Subcutaneous abdominal adipose tissue (tissue), 5 donors: ENCODE results near the gene MED4.

Experiments
- H3K27ac ChIP-seq: one replicate; pipeline ENCODE4 v1.7.0; 2013; ENCODE audit warnings: low read depth, mild to moderate bottlenecking, inconsistent platforms, low read length, moderate library complexity
- H3K27me3 ChIP-seq, 5 donors: one replicate each; pipeline ENCODE4 v1.7.0; 2013; ENCODE audit warnings: low read length in 5 of 5, inconsistent platforms in 1 of 5; ENCODE audit not compliant: control insufficient read depth in 5 of 5, insufficient read depth in 4 of 5
- H3K36me3 ChIP-seq, 5 donors: one replicate each; pipeline ENCODE4 v1.7.0; 2013; ENCODE audit warnings: low read length in 5 of 5; ENCODE audit not compliant: control insufficient read depth in 5 of 5, insufficient read depth in 5 of 5
- H3K4me1 ChIP-seq, 5 donors: one replicate each; pipeline ENCODE4 v1.7.0; 2013; ENCODE audit warnings: low read length in 5 of 5, mild to moderate bottlenecking in 3 of 5, moderate library complexity in 1 of 5; ENCODE audit not compliant: control insufficient read depth in 5 of 5, insufficient read depth in 5 of 5
- H3K4me3 ChIP-seq, 5 donors: one replicate each; pipeline ENCODE4 v1.7.0; 2013; ENCODE audit warnings: low read length in 5 of 5, low read depth in 1 of 5
- H3K9ac ChIP-seq, 5 donors: one replicate each; pipeline ENCODE4 v1.7.0; 2013; ENCODE audit warnings: low read length in 5 of 5, mild to moderate bottlenecking in 4 of 5, moderate library complexity in 3 of 5
- H3K9me3 ChIP-seq, 5 donors: one replicate each; pipeline ENCODE4 v1.7.0; 2013; ENCODE audit warnings: low read length in 5 of 5; ENCODE audit not compliant: control insufficient read depth in 5 of 5
- donor health status: healthy.
- donor health status: healthy.
- donor health status: healthy.
- donor health status: healthy.
- donor health status: healthy.

MED4 gene

DNA sequence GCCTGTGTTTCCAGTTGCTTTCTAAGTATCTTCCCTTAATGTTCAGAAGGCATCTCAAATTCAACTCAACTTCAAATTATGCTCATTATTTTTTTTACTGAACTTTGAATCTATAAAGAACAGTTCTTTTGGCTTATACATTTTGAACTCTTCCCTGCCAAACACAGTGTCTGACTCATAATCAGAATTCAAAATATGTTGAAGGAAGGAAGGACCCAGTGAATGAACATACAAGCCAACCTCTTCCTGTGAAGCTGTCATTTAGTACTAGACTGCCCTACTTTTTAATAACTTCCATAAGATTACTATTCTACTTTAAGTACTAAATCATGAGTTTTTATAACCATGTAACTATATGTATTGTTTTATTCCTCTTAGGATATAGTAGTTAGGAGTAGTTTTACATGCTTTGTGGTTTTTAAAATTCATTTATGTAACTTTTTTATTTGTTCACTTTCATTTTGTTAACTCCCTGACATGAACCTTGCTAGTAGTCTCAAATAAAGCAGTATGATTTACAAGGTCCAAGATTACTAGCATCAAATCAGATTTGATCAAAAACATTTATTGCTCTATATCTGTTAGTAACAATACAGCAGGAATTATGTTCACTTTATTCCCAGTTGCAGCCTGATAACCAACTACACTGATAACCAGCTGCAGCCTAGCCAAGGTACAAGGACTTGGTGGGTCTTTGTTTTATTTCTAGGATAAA lies 51.0 kb downstream of the MED4 start:
- no peak overlapping the region for H3K4me3 ChIP-seq
- H3K4me1 ChIP-seq, result peaks cover 0 to under 1% (median 0%) of the 10 kb centered on the region in 5 donors
- H3K9ac ChIP-seq, result peak overlapping the region in 1 of 5 donors; percentile 16
- peaks cover 12 to 30% (median 20%) of the 10 kb centered on the region in 5 donors for H3K36me3 ChIP-seq
- H3K9me3 ChIP-seq, result no peaks in the 10 kb centered on the region
- H3K27ac ChIP-seq, result no peak overlapping the region
- no peaks in the 10 kb centered on the region for H3K27me3 ChIP-seq

DNA sequence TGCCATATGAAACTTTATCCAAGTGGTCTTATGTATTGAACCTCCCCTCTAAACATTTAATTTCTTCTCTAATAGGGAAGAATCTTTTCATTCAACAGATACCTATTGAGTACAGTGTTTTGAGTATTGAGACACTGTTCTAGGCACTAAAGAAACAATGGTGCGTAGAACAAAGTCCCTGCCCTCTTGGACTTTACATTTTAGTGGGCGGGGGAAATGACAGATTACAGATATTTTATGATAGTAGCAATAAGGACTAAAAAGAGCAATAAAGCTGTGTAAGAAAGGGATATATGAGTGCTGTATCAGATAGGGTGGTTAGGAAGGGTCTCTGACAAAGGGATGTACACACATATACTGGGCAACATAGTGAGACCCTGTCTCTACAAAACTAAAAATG lies 52.0 kb downstream of the MED4 start:
- no peak overlapping the region for H3K27ac ChIP-seq
- H3K9ac ChIP-seq, result no peak overlapping the region
- H3K27me3 ChIP-seq, result peaks cover 0 to under 1% (median 0%) of the 10 kb centered on the region in 5 donors
- peaks cover under 1 to 11% (median 10%) of the 10 kb centered on the region in 5 donors for H3K4me1 ChIP-seq
- peaks cover 8 to 21% (median 15%) of the 10 kb centered on the region in 5 donors for H3K36me3 ChIP-seq
- H3K9me3 ChIP-seq, result no peaks in the 10 kb centered on the region
- H3K4me3 ChIP-seq, result no peak overlapping the region

DNA sequence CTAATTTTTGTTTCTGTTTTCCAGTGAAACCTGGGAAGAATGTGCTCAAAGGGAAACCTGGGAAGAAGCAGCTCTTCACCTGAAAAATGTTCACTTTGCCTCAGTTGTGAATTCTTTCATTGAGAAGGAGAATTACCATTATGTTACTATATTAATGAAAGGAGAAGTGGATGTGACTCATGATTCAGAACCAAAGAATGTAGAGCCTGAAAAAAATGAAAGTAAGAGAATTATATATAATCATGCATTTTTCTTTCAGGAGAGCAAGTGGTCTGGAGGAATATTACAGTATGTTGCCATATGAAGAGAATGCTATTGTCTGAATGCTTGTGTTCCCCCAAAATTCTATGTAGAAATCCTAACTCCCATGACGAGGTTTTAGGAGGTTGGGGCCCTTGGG lies 54.0 kb downstream of the MED4 start:
- peaks cover 8 to 20% (median 13%) of the 10 kb centered on the region in 5 donors for H3K36me3 ChIP-seq
- no peak overlapping the region for H3K27ac ChIP-seq
- H3K4me1 ChIP-seq, result peaks cover 8 to 19% (median 18%) of the 10 kb centered on the region in 5 donors
- H3K27me3 ChIP-seq, result peaks cover 0 to 3% (median 0%) of the 10 kb centered on the region in 5 donors
- H3K9ac ChIP-seq, result no peak overlapping the region
- H3K4me3 ChIP-seq, result no peak overlapping the region
- no peaks in the 10 kb centered on the region for H3K9me3 ChIP-seq

DNA sequence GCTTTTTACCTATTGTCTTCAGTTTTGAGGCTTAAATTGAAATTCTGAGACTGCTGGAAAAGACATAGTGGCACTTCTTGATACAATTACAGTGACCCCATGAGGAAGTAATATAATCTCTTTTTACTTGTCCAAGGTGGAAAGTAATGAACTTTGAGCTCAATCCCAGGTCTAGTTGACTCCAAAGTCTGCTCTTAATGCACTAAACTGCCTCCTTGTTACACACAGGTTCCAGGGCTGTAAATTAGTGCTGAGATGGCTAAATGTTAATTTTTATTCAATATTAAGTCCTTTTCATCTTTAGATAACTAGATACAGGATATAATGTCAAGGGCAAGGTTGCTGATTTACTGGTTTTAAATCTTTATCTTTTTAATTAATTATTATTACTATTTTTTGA lies 54.9 kb downstream of the MED4 start:
- H3K9ac ChIP-seq, result no peak overlapping the region
- peaks cover 0 to 3% (median 0%) of the 10 kb centered on the region in 5 donors for H3K27me3 ChIP-seq
- no peak overlapping the region for H3K4me3 ChIP-seq
- H3K9me3 ChIP-seq, result no peaks in the 10 kb centered on the region
- H3K27ac ChIP-seq, result no peak overlapping the region
- peaks cover 8 to 17% (median 13%) of the 10 kb centered on the region in 5 donors for H3K36me3 ChIP-seq
- peaks cover 8 to 19% (median 18%) of the 10 kb centered on the region in 5 donors for H3K4me1 ChIP-seq

DNA sequence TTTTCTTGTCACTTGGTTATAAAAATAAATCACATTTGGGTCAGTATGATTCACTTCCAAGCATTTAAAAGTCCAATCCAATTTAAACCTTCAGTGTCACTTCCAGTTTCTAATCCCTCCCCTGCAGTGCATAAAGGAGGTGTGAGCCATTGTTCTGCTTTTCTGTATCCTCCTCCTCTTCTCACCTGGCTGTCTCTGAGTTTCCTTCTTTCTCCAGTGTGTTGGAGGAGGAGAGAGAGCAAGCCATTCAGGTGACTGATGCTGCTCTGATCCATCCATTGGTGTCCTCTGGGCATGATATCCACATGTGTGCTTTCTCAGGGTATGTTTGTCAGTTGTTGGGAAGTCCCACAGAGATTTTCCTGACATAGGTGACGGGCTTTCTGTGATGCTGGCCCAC lies 56.1 kb downstream of the MED4 start:
- Histone ChIP-seq H3K36me3 (peaks cover 8 to 17% (median 13%) of the 10 kb centered on the region in 5 donors), H3K9ac (no peak overlapping the region), H3K4me1 (peaks cover 8 to 19% (median 18%) of the 10 kb centered on the region in 5 donors), H3K27ac (peak overlapping the region; percentile 94), H3K9me3 (no peaks in the 10 kb centered on the region), H3K27me3 (peaks cover 0 to 3% (median 0%) of the 10 kb centered on the region in 5 donors), H3K4me3 (peak overlapping the region in 3 of 5 donors; percentile 91 to 94 (median 93))

DNA sequence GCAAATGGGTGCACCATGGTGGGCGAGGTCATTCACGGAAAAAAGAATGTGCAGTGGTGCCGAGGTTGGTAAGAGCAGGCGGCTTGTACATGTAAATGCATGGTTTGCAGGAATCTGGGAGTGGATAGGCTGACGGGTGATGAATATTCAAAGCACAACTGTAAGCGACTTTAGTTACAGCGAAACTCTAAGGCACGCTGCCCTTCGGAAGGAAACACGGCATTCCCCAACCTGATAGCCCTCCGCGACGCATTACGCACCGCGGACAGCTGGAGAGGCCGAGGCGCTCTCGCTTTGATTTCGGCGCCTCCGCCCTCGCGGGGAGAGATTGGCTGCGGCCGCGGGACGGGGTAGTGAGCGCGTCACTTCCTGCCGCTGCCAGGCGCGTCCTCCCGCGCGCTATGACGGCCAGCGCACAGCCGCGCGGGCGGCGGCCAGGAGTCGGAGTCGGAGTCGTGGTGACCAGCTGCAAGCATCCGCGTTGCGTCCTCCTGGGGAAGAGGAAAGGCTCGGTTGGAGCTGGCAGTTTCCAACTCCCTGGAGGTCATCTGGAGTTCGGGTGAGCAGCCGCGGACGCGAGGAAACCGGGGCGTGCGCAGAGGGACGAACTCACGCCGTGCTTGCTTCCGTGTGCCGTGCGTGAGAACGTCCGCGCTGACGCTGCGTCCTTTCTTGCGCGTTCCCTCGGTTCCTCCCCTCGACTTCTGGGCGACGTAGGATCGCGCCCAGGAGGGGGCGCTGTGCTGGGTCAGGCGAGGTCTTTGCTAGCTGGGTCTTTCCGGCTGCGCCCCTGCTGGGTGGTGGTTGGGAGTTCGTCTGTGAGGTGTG lies 57.3 kb downstream of the MED4 start, which contains the start of gene NUDT15:
NUDT15 (plus strand) TSS at position 381 of the 828 bp plus-strand sequence; CDS start at position 402, 21 bp downstream.
- Histone ChIP-seq H3K9ac (peak within 1 kb of the TSS; percentile 69 to 95 (median 77)), H3K27me3 (peaks cover 0 to 3% (median 0%) of the 10 kb centered on the region in 5 donors), H3K27ac (peak within 1 kb of the TSS; percentile 94)

DNA sequence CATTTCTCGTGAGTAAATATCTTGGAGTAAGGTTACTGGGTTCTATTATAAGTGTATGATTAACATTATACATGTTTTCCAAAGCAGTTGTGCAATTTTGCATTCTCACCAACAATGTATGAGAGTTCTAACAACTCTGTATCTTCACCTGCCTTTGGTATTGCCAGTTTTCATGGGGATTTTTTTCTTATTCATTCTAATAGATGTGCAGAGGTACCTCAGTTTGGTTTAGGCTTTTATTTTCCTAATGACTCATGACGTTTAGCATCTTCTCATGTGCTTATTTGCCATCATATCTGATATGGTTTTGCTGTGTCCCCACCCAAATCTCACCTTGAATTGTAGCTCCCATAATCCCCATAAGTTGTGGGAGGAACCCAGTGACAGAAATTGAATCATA lies 65.0 kb downstream of the MED4 start:
- H3K27ac ChIP-seq, result no peak overlapping the region
- H3K27me3 ChIP-seq, result no peaks in the 10 kb centered on the region
- peaks cover 0 to 3% (median 0%) of the 10 kb centered on the region in 5 donors for H3K36me3 ChIP-seq
- no peak overlapping the region for H3K4me3 ChIP-seq
- H3K9ac ChIP-seq, result no peak overlapping the region
- H3K4me1 ChIP-seq, result no peaks in the 10 kb centered on the region
- peaks cover 0 to 8% (median 6%) of the 10 kb centered on the region in 5 donors for H3K9me3 ChIP-seq

More for the DNA sequence above, 57.3 kb downstream of the MED4 start, which contains the start of gene NUDT15:
- Histone ChIP-seq H3K36me3 (peaks cover 8 to 17% (median 10%) of the 10 kb centered on the region in 5 donors), H3K9me3 (no peaks in the 10 kb centered on the region), H3K4me3 (peak within 1 kb of the TSS; percentile 88 to 94 (median 91)), H3K4me1 (peaks cover 8 to 19% (median 18%) of the 10 kb centered on the region in 5 donors)

DNA sequence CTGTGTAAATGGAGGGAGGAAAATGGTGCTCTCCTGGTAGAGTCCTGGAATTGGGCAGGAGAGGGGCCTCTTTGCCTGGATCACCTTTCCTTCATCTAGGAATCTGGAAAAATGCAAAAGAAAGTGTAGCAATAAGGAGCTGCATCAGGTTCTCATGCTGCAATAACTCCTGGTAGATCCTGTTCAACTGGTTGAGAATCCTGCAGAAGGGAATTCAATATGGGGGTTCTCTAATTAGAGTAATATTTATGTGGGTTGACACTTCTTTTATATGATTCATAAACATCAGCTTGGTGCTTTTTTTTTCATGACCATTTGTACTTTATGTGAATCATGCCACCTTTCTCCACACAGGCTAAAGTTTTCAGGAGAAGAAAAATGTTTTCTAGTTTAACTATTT lies 66.8 kb downstream of the MED4 start:
- Histone ChIP-seq H3K4me1 (no peaks in the 10 kb centered on the region), H3K4me3 (no peak overlapping the region), H3K36me3 (peaks cover 0 to 3% (median 0%) of the 10 kb centered on the region in 5 donors), H3K27me3 (no peaks in the 10 kb centered on the region), H3K9me3 (peaks cover 0 to 8% (median 6%) of the 10 kb centered on the region in 5 donors), H3K9ac (no peak overlapping the region), H3K27ac (no peak overlapping the region)
